HT-29 (cell line): Measurements from ENCODE around the gene SERP2. TPM values are rescaled to one million over a fixed set of nuclear protein-coding genes. Genes with fewer than 3 reads are reported as not detected.

ENCODE experiments used
- DNase-seq: peaks from one replicate; pipeline ENCODE4 v3.0.0-alpha.2; 2015; ENCODE audit warnings: low spot score
- total RNA-seq: library from RNA; depleted of rRNA; stranded (reverse); fragments of >200 nt; shearing (Covaris generic); gene quantifications from 2 replicates; pipeline ENCODE4 v1.2.3, GENCODE V29; 2014; rRNA removed

Gene SERP2
- total RNA-seq, 1 experiment from 2014 or later, result 5.4 TPM

GRCh38 chr13:44434766-44435141 lies 61.1 kb downstream of the SERP2 start:
- no peak for DNase-seq

- peak; percentile 100 for DNase-seq
These were observed 61.7 kb downstream of the SERP2 start for GRCh38 chr13:44435142-44435918.

- DNase-seq, result no peak
These were observed 62.4 kb downstream of the SERP2 start for GRCh38 chr13:44435919-44436510.

GRCh38 chr13:44436589-44437337 lies 63.1 kb downstream of the SERP2 start:
- DNase-seq, result peak; percentile 98

- peak; percentile 85 for DNase-seq
These were observed 64.0 kb downstream of the SERP2 start for GRCh38 chr13:44437356-44438233.

GRCh38 chr13:44438234-44438579 lies 64.6 kb downstream of the SERP2 start:
- no peak for DNase-seq

GRCh38 chr13:44439452-44440024 lies 65.9 kb downstream of the SERP2 start:
- no peak for DNase-seq

GRCh38 chr13:44440046-44440608 lies 66.5 kb downstream of the SERP2 start:
- DNase-seq, result no peak

Other genes with a start within 250 kb of the SERP2 start
- gene TSC22D1, start 202.5 kb downstream of the SERP2 start, total RNA-seq, result 67.6 and 75.2 TPM in 2 replicates